HTERT RPE-1 (cell line): ENCODE results near the gene AMY2A.
"Not testable (repeated sequence)": the region's sequence is repeated elsewhere in the genome, so short reads cannot be mapped to it uniquely, and the experiment has no call there.

Experiments used
- in situ Hi-C: fragments of 300-500 bp; cut with MboI; formaldehyde crosslinking; loops from 4 replicates; pipeline ENCODE4 v1.14.3; 2020; ENCODE audit warnings: low sequenced_read_pairs

The AMY2A gene

DNA sequence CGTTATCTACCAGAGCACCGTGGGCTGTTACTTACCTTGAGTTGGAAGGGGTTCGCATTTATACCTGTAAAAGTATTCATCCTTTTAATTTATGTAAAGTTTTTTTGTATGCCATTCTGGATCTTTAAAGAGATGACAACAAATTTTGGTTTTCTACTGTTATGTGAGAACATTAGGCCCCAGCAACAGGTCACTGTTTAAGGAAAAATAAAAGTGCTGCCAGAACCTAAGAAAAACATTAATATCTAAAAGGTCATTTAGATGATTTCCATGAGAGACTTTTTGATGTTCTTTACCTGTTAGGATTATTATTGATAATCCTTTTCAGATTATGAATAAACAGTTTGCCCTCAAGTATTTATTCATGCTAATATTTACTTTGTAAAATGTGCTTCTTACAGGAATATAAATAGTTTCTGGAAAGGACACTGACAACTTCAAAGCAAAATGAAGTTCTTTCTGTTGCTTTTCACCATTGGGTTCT lies at the start of gene AMY2A:
Gene AMY2A, plus strand, starts transcription at position 434 of the 484 bp plus-strand sequence. Its CDS starts 14 bp downstream, at position 448.
- in situ Hi-C loops, result not testable (repeated sequence)

DNA sequence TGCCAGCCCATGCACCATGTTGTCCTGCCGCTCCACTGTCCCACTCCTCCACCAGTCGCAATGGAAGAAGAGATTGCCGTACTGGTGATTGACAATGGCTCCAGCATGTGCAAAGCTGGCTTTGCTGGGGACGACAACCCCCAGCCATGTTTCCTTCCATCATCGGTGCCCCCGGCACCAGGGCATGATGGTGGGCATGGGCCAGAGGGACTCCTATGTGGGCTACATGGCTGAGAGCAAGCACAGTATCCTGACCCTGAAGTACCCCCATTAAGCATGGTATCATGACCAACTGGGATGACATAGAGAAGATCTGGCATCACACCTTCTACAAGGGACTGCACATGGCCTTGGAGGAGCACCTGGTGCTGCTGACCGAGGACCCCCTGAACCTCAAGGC lies 47.7 kb upstream of the AMY2A start:
- in situ Hi-C loops, result no loop called here

DNA sequence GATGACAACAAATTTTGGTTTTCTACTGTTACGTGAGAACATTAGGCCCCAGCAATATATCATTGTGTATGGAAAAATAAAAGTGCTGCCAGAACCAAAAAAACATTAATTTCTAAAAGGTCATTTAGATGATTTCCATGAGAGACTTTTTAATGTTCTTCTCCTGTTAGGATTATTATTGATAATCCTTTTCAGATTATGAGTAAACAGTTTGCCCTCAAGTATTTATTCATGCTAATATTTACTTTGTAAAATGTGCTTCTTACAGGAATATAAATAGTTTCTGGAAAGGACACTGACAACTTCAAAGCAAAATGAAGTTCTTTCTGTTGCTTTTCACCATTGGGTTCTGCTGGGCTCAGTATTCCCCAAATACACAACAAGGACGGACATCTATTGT lies 45.9 kb upstream of the AMY2A start, which contains the start of gene AMY2B:
Gene AMY2B, plus strand, starts transcription at position 301 of the 400 bp plus-strand sequence. Its CDS starts 14 bp downstream, at position 315.
- in situ Hi-C loops, result not testable (repeated sequence)

DNA sequence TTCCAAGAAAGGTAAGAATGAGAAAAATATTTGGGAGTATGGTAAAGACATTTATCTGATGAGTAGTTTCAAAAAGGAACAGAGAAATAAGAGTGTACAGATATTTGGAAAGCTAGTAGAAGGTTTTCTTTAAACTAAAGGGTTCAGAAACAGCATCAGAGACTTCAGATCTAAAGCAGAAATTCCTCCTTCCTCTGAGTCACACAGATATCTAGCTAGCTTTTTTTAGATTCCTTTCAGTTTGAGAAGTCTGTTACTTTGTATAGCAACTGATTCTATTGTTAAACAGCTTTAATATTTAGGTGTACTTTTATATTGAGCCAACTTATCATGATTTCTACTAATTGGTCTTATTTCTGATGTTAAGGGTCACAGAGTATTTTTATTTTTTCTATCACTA lies 41.2 kb upstream of the AMY2A start:
- in situ Hi-C loops, result no loop called here

- in situ Hi-C loops, result not testable (repeated sequence)
These were observed 40.4 kb upstream of the AMY2A start for GRCh38 chr1:103576784-103577183.

GRCh38 chr1:103582464-103582863 lies 34.8 kb upstream of the AMY2A start:
- in situ Hi-C loops, result no loop called here

- in situ Hi-C loops, result no loop called here
These were observed 33.3 kb upstream of the AMY2A start for GRCh38 chr1:103583887-103584286.

- in situ Hi-C loops, result no loop called here
These were observed 32.7 kb upstream of the AMY2A start for GRCh38 chr1:103584537-103584936.

DNA sequence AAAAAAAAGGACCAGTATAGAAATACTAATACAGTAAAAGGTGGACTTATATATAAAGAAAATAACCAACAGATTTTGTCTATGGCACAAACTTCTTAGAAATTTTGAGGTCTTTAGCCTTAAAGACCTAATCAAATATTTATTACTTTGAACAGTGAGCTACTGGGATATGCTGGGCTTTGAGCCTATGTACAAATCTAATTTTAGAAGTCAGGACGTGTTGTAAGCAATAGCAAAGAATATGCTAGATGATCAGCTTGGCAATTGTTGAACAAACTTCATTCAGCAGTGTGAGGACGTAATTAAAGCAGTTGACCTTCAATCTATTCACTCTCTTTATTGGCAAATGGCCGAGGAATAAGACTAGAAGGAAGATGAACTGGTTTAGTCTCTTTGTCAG lies 14.5 kb upstream of the AMY2A start:
- in situ Hi-C loops, result not testable (repeated sequence)

DNA sequence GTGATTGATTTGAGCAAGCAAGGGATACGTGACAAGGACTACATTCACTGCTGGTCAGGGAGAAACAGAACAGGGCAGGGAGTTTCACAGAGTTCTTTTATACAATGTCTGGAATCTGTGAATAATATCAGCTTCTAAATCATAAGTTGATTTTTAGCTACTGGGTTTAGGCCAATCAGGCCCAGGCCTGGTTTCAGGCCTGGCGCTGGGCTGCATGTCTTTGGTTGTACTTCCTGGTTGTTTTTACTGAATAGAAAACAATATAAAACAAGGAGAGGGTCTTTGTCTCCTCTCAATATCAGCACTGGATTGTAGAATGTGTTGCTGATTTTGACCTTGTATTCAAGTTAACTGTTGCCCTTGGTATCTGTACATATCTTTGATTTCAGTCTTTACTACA lies 865 bp upstream of the AMY2A start:
- in situ Hi-C loops, result no loop called here

- in situ Hi-C loops, result not testable (repeated sequence)
These were observed 10.2 kb downstream of the AMY2A start for GRCh38 chr1:103627436-103627835.

DNA sequence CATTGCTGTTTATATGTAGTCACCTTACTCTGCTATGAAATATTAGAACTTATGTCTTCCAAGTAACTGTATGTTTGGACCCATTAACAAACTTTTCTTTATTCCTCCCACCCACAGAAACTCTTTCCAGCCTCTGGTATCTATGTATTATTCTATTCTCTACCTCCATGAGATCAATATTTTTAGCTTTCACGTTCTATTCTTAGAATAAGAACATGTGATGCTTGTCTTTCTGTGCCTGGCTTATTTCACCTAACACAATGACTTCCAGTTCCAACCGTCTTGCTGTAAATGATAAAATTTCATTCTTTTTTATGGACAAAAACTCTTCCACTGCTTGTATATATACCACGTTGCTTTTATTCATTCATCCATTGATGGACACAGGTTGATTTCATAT lies 24.0 kb downstream of the AMY2A start:
- in situ Hi-C loops, result not testable (repeated sequence)

DNA sequence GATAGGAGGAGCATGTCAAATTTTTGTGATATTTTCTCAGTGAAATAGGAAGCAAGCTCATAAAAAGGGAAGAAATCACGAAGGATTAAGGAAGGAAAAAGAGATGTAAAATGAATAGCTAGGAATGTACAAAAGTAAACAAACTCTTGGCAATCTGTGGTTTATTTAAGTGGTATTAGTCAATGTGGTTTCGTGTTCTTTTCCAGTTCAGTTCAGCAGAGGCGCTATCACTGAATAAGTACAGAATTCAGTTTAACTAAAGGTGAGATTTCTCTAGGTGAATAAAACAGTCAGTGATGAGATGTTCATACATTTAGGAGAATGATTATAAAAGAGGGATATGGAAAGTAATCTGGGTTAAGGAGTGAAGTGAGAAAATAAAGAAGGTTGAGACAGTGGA lies 26.7 kb downstream of the AMY2A start:
- in situ Hi-C loops, result not testable (repeated sequence)

DNA sequence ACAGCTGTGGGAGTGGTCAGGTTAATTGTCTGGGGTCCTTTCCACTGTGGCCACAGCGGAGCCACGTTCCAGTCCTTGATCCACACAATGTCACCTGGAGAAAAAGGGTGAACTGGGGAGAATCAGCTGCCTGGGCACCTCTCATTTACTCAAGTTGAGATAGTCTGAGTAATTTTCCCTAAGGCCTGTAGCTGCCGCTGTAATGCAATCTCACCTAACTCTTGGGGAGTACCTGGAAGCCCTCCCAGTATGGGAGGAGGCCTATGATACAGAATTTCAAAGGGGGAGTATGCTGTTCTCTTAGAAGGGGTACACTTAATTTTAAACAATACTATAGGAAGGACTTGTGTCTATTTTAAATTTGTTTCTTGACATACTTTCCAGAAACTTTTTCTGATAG lies 33.1 kb downstream of the AMY2A start:
- in situ Hi-C loops, result not testable (repeated sequence)

DNA sequence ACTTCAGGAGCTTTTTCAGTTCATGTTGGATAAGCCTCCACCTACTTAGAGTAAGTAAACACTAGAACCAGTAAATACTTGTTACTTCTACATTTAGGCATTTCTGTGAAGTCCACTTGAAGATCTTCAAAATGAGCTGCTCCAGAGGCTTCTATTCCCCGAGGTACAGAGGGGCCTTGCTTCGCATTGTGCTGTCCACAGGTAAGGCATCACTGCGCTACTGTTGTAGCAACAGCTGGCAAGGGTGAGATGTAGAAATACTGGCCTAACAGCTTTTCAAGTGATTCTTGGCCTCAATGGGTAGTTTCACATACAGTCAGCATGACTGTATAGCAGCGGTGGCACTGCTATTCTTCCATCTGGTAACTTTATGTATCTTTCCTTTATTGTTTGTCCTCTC lies 33.7 kb downstream of the AMY2A start:
- in situ Hi-C loops, result not testable (repeated sequence)

DNA sequence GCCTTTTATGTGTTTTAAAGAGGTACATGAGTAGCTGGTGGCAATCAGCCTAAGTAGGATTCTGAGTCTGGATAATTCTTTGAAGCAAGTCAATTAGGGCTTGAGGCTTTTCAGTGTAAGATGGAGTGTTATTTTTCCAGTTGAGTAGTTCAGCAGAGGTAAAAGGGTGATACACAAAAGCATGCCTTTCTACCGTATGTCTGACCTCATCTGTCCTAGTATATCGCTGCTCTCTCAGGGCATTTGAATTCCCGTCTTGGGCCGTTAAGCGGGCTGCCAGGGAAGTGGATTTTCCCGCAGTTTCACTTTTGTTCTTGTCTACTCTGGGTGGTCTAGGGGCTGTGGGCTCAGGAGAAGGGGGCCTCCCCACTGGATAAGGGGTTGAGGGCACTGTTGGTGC lies 36.9 kb downstream of the AMY2A start:
- in situ Hi-C loops, result not testable (repeated sequence)

GRCh38 chr1:103655460-103655859 lies 38.2 kb downstream of the AMY2A start, which contains the start of gene AMY1A:
Gene AMY1A, plus strand, starts transcription at chr1:103655760. Its CDS starts 571 bp downstream, at chr1:103656331.
- in situ Hi-C loops, result not testable (repeated sequence)
